Endodermal cell (in vitro differentiated cells): ENCODE measurements around the gene SPTLC2. TPM values are rescaled to one million over a fixed set of nuclear protein-coding genes. Genes with fewer than 3 reads are reported as not detected.
"Not testable (repeated sequence)": the region's sequence is repeated elsewhere in the genome, so short reads cannot be mapped to it uniquely, and the experiment has no call there.

Source experiments
- DNase-seq: peaks from one replicate; pipeline ENCODE4 v3.0.0-alpha.2; 2017
- H3K27ac ChIP-seq: 2 replicates; pipeline ENCODE4 v1.5.1; 2013; ENCODE audit warnings: mild to moderate bottlenecking, low read depth, low read length, moderate library complexity
- H3K27me3 ChIP-seq: 2 replicates; pipeline ENCODE4 v1.6.1; 2013; ENCODE audit warnings: mild to moderate bottlenecking, low read length, moderate library complexity; ENCODE audit not compliant: insufficient read depth, control insufficient read depth, poor library complexity, severe bottlenecking
- H3K36me3 ChIP-seq: 2 replicates; pipeline ENCODE4 v1.7.0; 2013; ENCODE audit warnings: mild to moderate bottlenecking, low read length, moderate library complexity; ENCODE audit not compliant: control insufficient read depth, insufficient read depth
- H3K4me1 ChIP-seq: one replicate; pipeline ENCODE4 v1.7.0; 2013; ENCODE audit warnings: low read length; ENCODE audit not compliant: control insufficient read depth, insufficient read depth
- H3K4me3 ChIP-seq: 2 replicates; pipeline ENCODE4 v1.5.1; 2013; ENCODE audit warnings: mild to moderate bottlenecking, low read length, moderate library complexity
- H3K9ac ChIP-seq: 2 replicates; pipeline ENCODE4 v1.6.1; 2013; ENCODE audit warnings: mild to moderate bottlenecking, low read length, moderate library complexity; ENCODE audit not compliant: poor library complexity, severe bottlenecking; ENCODE audit errors: extremely low read depth
- H3K9me3 ChIP-seq: 2 replicates; pipeline ENCODE4 v1.6.1; 2013; ENCODE audit warnings: mild to moderate bottlenecking, low read length, moderate library complexity; ENCODE audit not compliant: control insufficient read depth
- H3K27ac Mint-ChIP-seq: 2 replicates; pipeline ENCODE4 v1.8.0; 2020; ENCODE audit warnings: mixed read lengths
- H3K27me3 Mint-ChIP-seq: 2 replicates; pipeline ENCODE4 v1.8.0; 2021; ENCODE audit warnings: mild to moderate bottlenecking, mixed read lengths; ENCODE audit not compliant: insufficient read depth
- H3K36me3 Mint-ChIP-seq: 2 replicates; pipeline ENCODE4 v1.8.0; 2020; ENCODE audit warnings: low read depth, mixed read lengths
- H3K4me1 Mint-ChIP-seq: 2 replicates; pipeline ENCODE4 v1.8.0; 2020; ENCODE audit warnings: mixed read lengths
- H3K4me3 Mint-ChIP-seq: 2 replicates; pipeline ENCODE4 v1.8.0; 2020; ENCODE audit warnings: mild to moderate bottlenecking, moderate library complexity, mixed read lengths
- H3K9me3 Mint-ChIP-seq: 2 replicates; pipeline ENCODE4 v1.8.0; 2020; ENCODE audit warnings: mild to moderate bottlenecking, mixed read lengths
- WGBS, 2 experiments: methylation state at CpG; one replicate each; pipeline versions ENCODE4 v1.1.5 to v1.1.7; 2013; ENCODE audit warnings: missing lambda C conversion rate in 2 of 2, mixed read lengths in 1 of 2; ENCODE audit not compliant: insufficient coverage in 1 of 2, insufficient read length in 1 of 2; 5-methylcytosine and 5-hydroxymethylcytosine counted together
- long read RNA-seq, 4 experiments: library from polyadenylated mRNA in 2 of 4; library from RNA in 1 of 4; library from capped mRNA in 1 of 4; stranded (forward) in 3 of 4; unstranded in 1 of 4; transcript quantifications; one replicate each; pipeline ENCODE4 v2.0.0, GENCODE V29; 2020 to 2021; ENCODE audit warnings: inconsistent platforms in 1 of 4
- polyA plus RNA-seq, 2 experiments: library from polyadenylated mRNA; stranded (reverse); fragments of 50-300 nt; gene quantifications; one replicate each; pipeline ENCODE4 v1.2.3, GENCODE V29; 2013
- total RNA-seq, 2 donors: library from RNA; stranded (reverse); fragmentation: NEBNext Ultra II Directional in 1 of 2; extraction: Animal tissue kit (Norgen Biotek cat#: 25700) in 1 of 2; gene quantifications; 2 replicates in 1 of 2; 3 replicates in 1 of 2; pipeline ENCODE4 v1.2.1, GENCODE V29; 2021
- TF ChIP-seq, protein P1 (sequence below): fragments of 200-600 bp; sonication (generic); conservative IDR thresholded peaks from 2 replicates; pipeline ENCODE4 v1.5.0; 2021; ENCODE audit warnings: antibody characterized with exemption, mild to moderate bottlenecking

The SPTLC2 gene, protein sequence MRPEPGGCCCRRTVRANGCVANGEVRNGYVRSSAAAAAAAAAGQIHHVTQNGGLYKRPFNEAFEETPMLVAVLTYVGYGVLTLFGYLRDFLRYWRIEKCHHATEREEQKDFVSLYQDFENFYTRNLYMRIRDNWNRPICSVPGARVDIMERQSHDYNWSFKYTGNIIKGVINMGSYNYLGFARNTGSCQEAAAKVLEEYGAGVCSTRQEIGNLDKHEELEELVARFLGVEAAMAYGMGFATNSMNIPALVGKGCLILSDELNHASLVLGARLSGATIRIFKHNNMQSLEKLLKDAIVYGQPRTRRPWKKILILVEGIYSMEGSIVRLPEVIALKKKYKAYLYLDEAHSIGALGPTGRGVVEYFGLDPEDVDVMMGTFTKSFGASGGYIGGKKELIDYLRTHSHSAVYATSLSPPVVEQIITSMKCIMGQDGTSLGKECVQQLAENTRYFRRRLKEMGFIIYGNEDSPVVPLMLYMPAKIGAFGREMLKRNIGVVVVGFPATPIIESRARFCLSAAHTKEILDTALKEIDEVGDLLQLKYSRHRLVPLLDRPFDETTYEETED
- total RNA-seq, result 10 to 100 TPM; 32.6 to 32.7 TPM
- 12.9 TPM for polyA plus RNA-seq (2013, experiment 1 of 2)
- 13.1 TPM for polyA plus RNA-seq (2013, experiment 2 of 2)
- long read RNA-seq, experiment 1, full-length matches to known transcripts, result 5 of 22 reads
- long read RNA-seq, experiment 1, partial matches to known transcripts, result 4 of 22 reads
- long read RNA-seq, experiment 1, other reads (novel, unspliced or antisense), result 13 of 22 reads
- long read RNA-seq, experiment 2, full-length matches to known transcripts, result 32 of 54 reads
- long read RNA-seq, experiment 2, partial matches to known transcripts, result 4 of 54 reads
- long read RNA-seq, experiment 2, other reads (novel, unspliced or antisense), result 18 of 54 reads
- long read RNA-seq, experiment 3, full-length matches to known transcripts, result 95 of 105 reads
- long read RNA-seq, experiment 3, partial matches to known transcripts, result 2 of 105 reads
- long read RNA-seq, experiment 3, other reads (novel, unspliced or antisense), result 8 of 105 reads
- long read RNA-seq, experiment 4, full-length matches to known transcripts, result 20 of 42 reads
- long read RNA-seq, experiment 4, partial matches to known transcripts, result 20 of 42 reads
- long read RNA-seq, experiment 4, other reads (novel, unspliced or antisense), result 2 of 42 reads

DNA sequence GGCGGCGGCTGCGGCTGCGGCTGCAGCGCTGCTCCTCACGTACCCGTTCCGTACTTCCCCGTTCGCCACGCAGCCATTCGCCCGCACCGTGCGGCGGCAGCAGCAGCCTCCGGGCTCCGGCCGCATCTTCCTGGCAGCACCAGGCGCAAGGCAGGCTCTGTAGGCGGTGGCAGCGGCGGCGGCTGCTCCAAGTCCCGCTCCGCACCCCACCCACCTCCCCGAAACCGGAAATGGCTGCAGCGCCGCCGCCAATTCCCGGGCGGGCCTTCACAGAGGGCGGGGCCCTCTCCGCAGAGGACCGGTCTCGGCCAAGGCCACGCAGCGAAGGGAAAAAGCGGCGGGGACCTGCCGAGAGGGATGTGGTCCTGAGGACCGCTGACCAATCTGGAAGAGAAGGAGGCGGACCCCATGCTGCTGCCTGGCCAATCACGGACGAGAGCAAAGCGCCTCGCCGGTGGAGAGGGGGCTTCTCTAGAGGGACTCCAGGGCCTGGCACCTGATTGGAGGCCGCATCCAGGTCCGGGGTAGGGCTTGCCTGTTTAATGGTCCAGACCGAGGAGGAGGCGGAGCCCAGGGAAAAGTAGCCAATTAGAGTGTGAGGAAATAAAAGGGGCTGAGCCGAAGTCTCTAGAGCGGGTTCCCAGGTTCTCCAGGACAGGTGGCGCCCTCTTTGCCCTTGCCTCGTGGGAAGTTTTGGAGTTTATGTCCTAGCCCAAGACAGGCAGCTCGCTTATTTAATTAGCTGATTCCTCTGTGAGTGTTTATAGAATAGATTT, at the start of gene SPTLC2:
SPTLC2 (minus strand) TSS at position 184 of the 776 bp plus-strand sequence; CDS start at position 126, 58 bp downstream.
- 0% methylated on average over 24 to 57 of the region's 58 CpGs for WGBS, 2 experiments
- H3K9me3 Mint-ChIP-seq, result no peaks in the 10 kb centered on the region
- H3K36me3 ChIP-seq, result no peaks in the 10 kb centered on the region
- peak within 1 kb of the TSS; percentile 60 for H3K9ac ChIP-seq
- peak within 1 kb of the TSS; percentile 98 for H3K4me3 ChIP-seq
- peaks cover 19% of the 10 kb centered on the region for H3K4me1 Mint-ChIP-seq
- H3K4me3 Mint-ChIP-seq, result peak within 1 kb of the TSS; percentile 86
- H3K4me1 ChIP-seq, result peaks cover 4% of the 10 kb centered on the region
- peak within 1 kb of the TSS; percentile 92 for H3K27ac Mint-ChIP-seq
- peaks cover 8% of the 10 kb centered on the region for H3K36me3 Mint-ChIP-seq
- no peaks in the 10 kb centered on the region for H3K9me3 ChIP-seq
- TF ChIP-seq, protein P1, sequence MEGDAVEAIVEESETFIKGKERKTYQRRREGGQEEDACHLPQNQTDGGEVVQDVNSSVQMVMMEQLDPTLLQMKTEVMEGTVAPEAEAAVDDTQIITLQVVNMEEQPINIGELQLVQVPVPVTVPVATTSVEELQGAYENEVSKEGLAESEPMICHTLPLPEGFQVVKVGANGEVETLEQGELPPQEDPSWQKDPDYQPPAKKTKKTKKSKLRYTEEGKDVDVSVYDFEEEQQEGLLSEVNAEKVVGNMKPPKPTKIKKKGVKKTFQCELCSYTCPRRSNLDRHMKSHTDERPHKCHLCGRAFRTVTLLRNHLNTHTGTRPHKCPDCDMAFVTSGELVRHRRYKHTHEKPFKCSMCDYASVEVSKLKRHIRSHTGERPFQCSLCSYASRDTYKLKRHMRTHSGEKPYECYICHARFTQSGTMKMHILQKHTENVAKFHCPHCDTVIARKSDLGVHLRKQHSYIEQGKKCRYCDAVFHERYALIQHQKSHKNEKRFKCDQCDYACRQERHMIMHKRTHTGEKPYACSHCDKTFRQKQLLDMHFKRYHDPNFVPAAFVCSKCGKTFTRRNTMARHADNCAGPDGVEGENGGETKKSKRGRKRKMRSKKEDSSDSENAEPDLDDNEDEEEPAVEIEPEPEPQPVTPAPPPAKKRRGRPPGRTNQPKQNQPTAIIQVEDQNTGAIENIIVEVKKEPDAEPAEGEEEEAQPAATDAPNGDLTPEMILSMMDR, result peak; percentile 37
- H3K27ac ChIP-seq, result no peak within 1 kb of the TSS
- peak; percentile 100 for DNase-seq
- no peaks in the 10 kb centered on the region for H3K27me3 ChIP-seq
- H3K27me3 Mint-ChIP-seq, result peaks cover 4% of the 10 kb centered on the region

DNA sequence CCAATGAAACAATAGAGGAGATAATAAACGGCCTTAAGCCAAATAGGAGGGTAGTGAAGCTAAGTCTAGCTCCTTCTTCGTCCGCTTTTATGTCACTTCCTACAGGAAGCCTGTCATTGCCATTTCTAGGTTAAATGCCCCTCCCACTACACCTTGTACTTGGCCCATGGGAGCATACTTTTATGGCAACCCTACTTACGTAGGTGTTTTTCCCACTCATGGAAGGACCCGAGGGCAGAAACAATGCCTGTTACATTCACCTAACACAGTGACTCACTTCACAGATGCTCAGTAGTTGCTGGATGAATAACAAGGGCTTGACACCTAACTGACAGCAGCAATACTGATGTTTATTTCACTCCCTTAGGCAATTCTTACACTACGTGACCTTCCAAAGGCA, 46.9 kb upstream of the SPTLC2 start:
- H3K36me3 ChIP-seq, result no peaks in the 10 kb centered on the region
- no peaks in the 10 kb centered on the region for H3K9me3 ChIP-seq
- TF ChIP-seq, protein P1, result no peak
- Mint-ChIP-seq H3K36me3 (no peaks in the 10 kb centered on the region), H3K4me1 (peaks cover 15% of the 10 kb centered on the region), H3K27ac (no peak overlapping the region), H3K9me3 (no peaks in the 10 kb centered on the region), H3K27me3 (no peaks in the 10 kb centered on the region), H3K4me3 (no peak overlapping the region)
- H3K4me1 ChIP-seq, result peaks cover 3% of the 10 kb centered on the region
- no peak overlapping the region for H3K9ac ChIP-seq
- no peaks in the 10 kb centered on the region for H3K27me3 ChIP-seq
- H3K4me3 ChIP-seq, result no peak overlapping the region
- 90 to 91% methylated on average over 4 to 6 of the region's 6 CpGs for WGBS, 2 experiments
- DNase-seq, result no peak
- H3K27ac ChIP-seq, result no peak overlapping the region

DNA sequence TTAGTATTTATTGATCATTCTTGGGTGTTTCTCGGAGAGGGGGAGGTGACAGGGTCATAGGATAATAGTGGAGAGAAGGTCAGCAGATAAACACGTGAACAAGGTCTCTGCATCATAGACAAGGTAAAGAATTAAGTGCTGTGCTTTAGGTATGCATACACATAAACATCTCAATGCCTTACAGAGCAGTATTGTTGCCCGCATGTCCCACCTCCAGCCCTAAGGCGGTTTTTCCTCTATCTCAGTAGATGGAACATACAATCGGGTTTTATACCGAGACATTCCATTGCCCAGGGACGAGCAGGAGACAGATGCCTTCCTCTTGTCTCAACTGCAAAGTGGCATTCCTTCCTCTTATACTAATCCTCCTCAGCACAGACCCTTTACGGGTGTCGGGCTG, 45.1 kb upstream of the SPTLC2 start:
- H3K4me1 Mint-ChIP-seq, result peaks cover 15% of the 10 kb centered on the region
- not testable (repeated sequence) for H3K9me3 Mint-ChIP-seq, H3K27ac Mint-ChIP-seq, H3K36me3 ChIP-seq, H3K9me3 ChIP-seq, H3K36me3 Mint-ChIP-seq, H3K9ac ChIP-seq, H3K4me3 ChIP-seq, H3K27me3 Mint-ChIP-seq, H3K4me3 Mint-ChIP-seq, DNase-seq, H3K27ac ChIP-seq, H3K4me1 ChIP-seq, H3K27me3 ChIP-seq
- WGBS, 2 experiments, result 75% methylated on average over 7 of the region's 9 CpGs; no CpG with 5 or more reads in 1 of the 2 experiments
